Measurements from ENCODE around the gene MLF2.

Gene MLF2, protein sequence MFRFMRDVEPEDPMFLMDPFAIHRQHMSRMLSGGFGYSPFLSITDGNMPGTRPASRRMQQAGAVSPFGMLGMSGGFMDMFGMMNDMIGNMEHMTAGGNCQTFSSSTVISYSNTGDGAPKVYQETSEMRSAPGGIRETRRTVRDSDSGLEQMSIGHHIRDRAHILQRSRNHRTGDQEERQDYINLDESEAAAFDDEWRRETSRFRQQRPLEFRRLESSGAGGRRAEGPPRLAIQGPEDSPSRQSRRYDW

DNA sequence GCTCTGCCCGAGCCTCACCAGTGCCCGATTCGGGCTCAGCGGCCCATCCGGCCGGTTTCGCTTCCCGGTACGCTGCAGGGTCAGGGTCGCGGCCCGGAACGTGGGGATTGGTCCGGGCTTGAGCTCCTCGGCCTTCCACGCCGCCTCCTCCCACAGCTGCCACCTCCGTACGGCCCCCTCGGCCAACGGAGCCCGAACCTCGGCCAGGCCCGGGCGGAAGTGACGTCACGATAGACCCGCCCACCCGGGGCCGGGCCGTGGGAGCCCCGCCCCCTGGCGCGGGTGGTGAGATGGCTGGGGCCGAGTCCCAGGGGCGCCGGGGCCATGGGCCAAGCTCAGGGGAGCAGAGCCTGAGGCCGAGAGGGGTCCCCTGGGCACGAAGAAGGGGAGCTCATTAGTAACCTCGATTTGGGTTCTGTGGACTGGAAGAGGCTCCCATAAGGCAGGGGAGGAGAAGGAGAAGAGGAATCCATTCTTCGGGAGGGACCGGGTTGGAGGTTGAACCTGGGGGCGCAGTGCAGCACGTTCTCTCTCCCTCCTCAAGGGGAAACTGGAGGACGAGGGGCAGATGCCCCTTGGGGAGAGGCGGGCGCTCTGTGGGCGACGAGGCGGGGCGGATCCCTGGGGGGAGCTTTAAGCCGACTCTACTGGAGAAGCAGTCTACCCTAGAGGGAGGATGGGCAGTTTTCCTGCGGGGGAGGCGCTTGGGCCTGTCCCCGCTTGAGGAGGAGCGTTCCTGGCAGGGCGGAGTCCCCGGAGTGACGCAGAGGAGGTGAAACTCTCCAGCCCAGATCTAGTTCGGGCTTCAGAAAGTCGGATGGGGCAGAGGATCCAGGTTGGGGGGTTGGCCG is at the start of gene MLF2:
Gene MLF2, minus strand, starts transcription at position 221 of the 851 bp plus-strand sequence. CDS start 807 bp downstream, outside the sequence.
- Mint-ChIP-seq H3K27me3 (no peaks in the 10 kb centered on the region), H3K9me3 (no peaks in the 10 kb centered on the region), H3K4me1 (peaks cover 28% of the 10 kb centered on the region), H3K36me3 (peaks cover 34% of the 10 kb centered on the region), H3K4me3 (peak within 1 kb of the TSS; percentile 94), H3K27ac (peak within 1 kb of the TSS; percentile 98)
- peak; percentile 95 for ATAC-seq

DNA sequence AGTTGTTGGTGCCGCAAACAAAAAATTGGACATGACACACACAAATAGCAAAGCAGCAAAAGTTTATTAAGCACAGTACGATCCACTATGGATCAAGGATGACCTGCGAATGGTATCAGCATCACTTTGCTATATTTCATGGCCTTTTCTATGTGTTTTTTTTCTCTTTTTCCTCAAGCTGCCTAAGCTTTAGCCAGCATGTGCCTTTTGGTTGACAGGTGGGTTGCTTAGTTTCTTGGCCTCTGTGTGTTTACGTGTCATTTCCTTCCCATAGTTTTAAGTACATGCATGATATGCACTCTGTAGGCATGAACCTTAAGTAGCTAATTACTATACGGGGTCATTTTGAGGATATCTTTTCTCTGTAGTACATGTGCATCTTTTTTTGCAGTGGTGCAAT is 46.2 kb upstream of the MLF2 start:
- Mint-ChIP-seq H3K4me3 (no peak overlapping the region), H3K27me3 (peaks cover 48% of the 10 kb centered on the region), H3K36me3 (no peaks in the 10 kb centered on the region), H3K9me3 (no peaks in the 10 kb centered on the region), H3K4me1 (no peaks in the 10 kb centered on the region), H3K27ac (no peak overlapping the region)
- no peak for ATAC-seq

DNA sequence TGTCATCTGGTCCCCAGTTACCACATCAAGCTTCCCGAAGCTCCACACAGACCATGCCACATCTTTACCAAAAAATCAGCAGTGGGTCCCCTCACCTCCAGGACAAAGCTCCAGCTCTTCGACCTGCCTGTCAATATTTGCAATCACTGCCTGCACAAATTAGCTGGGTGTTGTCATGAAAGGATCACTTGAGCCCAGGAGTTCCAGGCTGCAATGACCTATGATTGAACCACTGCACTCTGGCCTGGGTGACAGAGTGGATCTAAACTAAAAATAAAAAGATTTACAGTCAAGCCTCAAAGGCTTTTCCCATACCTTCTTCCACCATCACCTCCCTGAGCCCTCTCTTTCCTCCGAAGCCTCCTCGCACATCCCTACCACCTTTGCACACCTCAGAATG is 43.6 kb upstream of the MLF2 start:
- Mint-ChIP-seq H3K9me3 (no peaks in the 10 kb centered on the region), H3K27ac (no peak overlapping the region), H3K36me3 (no peaks in the 10 kb centered on the region), H3K4me3 (no peak overlapping the region), H3K4me1 (peaks cover 21% of the 10 kb centered on the region), H3K27me3 (peaks cover 56% of the 10 kb centered on the region)
- ATAC-seq: no peak

DNA sequence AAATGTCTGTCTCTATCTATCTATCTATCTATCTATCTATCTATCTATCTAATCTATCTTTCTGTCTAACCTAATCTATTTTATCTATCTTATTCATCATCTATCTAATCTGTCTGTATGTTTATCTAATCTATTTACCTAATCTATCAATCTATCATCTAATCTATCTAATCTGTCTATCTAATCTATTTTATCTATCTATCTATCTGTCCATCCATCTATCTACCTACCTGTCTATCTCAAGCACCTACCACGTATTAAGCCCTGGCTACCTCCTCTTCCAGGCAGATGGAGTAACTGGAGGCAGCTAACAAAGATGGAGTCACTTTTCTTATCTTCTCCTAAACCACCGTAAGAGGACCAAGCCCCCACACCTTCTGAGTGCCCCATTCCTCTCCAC is 42.1 kb upstream of the MLF2 start:
- Mint-ChIP-seq H3K27ac (no peak overlapping the region), H3K27me3 (peaks cover 55% of the 10 kb centered on the region), H3K36me3 (no peaks in the 10 kb centered on the region), H3K4me3 (no peak overlapping the region), H3K9me3 (no peaks in the 10 kb centered on the region), H3K4me1 (peaks cover 21% of the 10 kb centered on the region)
- ATAC-seq: no peak

- Mint-ChIP-seq H3K27me3 (peaks cover 38% of the 10 kb centered on the region), H3K4me3 (peak overlapping the region; percentile 4), H3K4me1 (peaks cover 21% of the 10 kb centered on the region), H3K27ac (peak overlapping the region; percentile 36), H3K9me3 (no peaks in the 10 kb centered on the region), H3K36me3 (no peaks in the 10 kb centered on the region)
- peak; percentile 79 for ATAC-seq
Observed at GRCh38 chr12:6792522-6793201, 39.7 kb upstream of the MLF2 start.

DNA sequence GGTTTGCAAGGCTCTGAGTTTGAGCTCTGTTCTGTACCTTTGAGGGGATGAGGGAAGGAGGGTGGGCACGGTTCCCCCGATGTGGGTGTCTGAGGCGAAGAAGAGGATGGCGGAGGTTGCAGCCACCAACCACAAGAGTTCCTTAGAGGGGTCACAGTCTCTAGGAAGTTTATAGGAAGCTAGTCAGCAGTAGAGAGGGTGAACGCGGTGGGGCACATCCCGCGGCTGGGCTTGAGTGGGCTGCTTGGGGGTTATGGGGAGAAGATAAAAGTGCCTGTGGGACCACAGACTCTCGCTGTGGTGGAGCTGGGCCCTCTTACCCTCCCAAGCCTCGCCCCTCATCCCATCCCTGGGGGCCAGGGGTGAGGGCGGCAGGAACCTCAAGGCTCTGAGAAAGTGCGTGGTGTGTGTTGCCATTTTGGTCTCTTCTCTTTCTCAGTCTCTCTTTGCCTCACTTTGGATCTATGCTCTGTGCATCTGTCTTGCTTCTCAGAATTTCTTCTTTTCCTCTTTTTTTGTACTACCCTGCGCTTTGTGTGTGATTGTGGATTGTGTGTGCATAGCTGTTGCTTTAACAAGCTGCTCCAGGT is 39.1 kb upstream of the MLF2 start:
- peak; percentile 51 for ATAC-seq
- H3K36me3 Mint-ChIP-seq: no peaks in the 10 kb centered on the region
- H3K27me3 Mint-ChIP-seq: peaks cover 32% of the 10 kb centered on the region
- no peaks in the 10 kb centered on the region for H3K9me3 Mint-ChIP-seq
- no peak overlapping the region for H3K4me3 Mint-ChIP-seq
- peaks cover 21% of the 10 kb centered on the region for H3K4me1 Mint-ChIP-seq
- H3K27ac Mint-ChIP-seq: peak overlapping the region; percentile 36

GRCh38 chr12:6790496-6791150 is 37.7 kb upstream of the MLF2 start:
- H3K4me1 Mint-ChIP-seq: peaks cover 21% of the 10 kb centered on the region
- H3K27ac Mint-ChIP-seq: no peak overlapping the region
- no peaks in the 10 kb centered on the region for H3K36me3 Mint-ChIP-seq
- peaks cover 21% of the 10 kb centered on the region for H3K27me3 Mint-ChIP-seq
- no peak for ATAC-seq
- no peaks in the 10 kb centered on the region for H3K9me3 Mint-ChIP-seq
- H3K4me3 Mint-ChIP-seq: no peak overlapping the region

- Mint-ChIP-seq H3K36me3 (no peaks in the 10 kb centered on the region), H3K4me3 (no peak within 1 kb of the TSS), H3K9me3 (no peaks in the 10 kb centered on the region), H3K27ac (no peak within 1 kb of the TSS), H3K27me3 (peaks cover 8% of the 10 kb centered on the region), H3K4me1 (peaks cover 23% of the 10 kb centered on the region)
- ATAC-seq: no peak
Observed at GRCh38 chr12:6788972-6789924, 36.3 kb upstream of the MLF2 start, which contains the start of gene CD4. Gene CD4, plus strand, starts transcription at chr12:6789528. Its CDS starts 10,611 bp downstream, at chr12:6800139.

DNA sequence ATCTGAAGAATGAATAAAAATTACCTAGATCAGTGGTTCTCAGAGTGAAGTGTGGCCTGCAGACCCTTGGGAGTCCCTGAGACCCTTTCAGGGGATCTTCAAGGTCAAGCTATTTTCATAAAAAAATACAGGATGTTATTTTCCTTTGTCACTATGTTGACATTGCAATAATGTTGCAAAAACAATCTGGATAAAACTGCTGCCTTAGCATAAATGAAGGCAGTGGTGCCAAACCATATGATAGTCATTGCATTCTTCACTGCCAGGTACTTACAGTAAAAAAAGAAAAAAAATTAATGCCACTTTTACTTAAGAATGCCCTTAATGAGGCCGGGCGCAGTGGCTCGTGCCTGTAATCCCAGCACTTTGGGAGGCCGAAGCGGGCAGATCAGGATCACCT is 34.4 kb upstream of the MLF2 start:
- no peak overlapping the region for H3K4me3 Mint-ChIP-seq
- no peak overlapping the region for H3K27ac Mint-ChIP-seq
- peaks cover 22% of the 10 kb centered on the region for H3K4me1 Mint-ChIP-seq
- H3K36me3 Mint-ChIP-seq: no peaks in the 10 kb centered on the region
- no peak for ATAC-seq
- no peaks in the 10 kb centered on the region for H3K27me3 Mint-ChIP-seq
- no peaks in the 10 kb centered on the region for H3K9me3 Mint-ChIP-seq

GRCh38 chr12:6786416-6787094 is 33.6 kb upstream of the MLF2 start:
- H3K27me3 Mint-ChIP-seq: no peaks in the 10 kb centered on the region
- no peaks in the 10 kb centered on the region for H3K36me3 Mint-ChIP-seq
- H3K27ac Mint-ChIP-seq: no peak overlapping the region
- no peak overlapping the region for H3K4me3 Mint-ChIP-seq
- ATAC-seq: no peak
- no peaks in the 10 kb centered on the region for H3K9me3 Mint-ChIP-seq
- peaks cover 14% of the 10 kb centered on the region for H3K4me1 Mint-ChIP-seq

GRCh38 chr12:6784761-6785160 is 31.8 kb upstream of the MLF2 start:
- H3K27me3 Mint-ChIP-seq: no peaks in the 10 kb centered on the region
- H3K9me3 Mint-ChIP-seq: no peaks in the 10 kb centered on the region
- no peaks in the 10 kb centered on the region for H3K36me3 Mint-ChIP-seq
- peaks cover 21% of the 10 kb centered on the region for H3K4me1 Mint-ChIP-seq
- no peak overlapping the region for H3K27ac Mint-ChIP-seq
- no peak for ATAC-seq
- no peak overlapping the region for H3K4me3 Mint-ChIP-seq

GRCh38 chr12:6784296-6784695 is 31.4 kb upstream of the MLF2 start:
- no peak for ATAC-seq
- no peaks in the 10 kb centered on the region for H3K27me3 Mint-ChIP-seq
- H3K36me3 Mint-ChIP-seq: no peaks in the 10 kb centered on the region
- no peak overlapping the region for H3K4me3 Mint-ChIP-seq
- no peaks in the 10 kb centered on the region for H3K9me3 Mint-ChIP-seq
- H3K27ac Mint-ChIP-seq: no peak overlapping the region
- H3K4me1 Mint-ChIP-seq: peaks cover 25% of the 10 kb centered on the region

- no peak overlapping the region for H3K27ac Mint-ChIP-seq
- H3K4me1 Mint-ChIP-seq: peaks cover 30% of the 10 kb centered on the region
Observed at GRCh38 chr12:6783828-6784227, 30.9 kb upstream of the MLF2 start.

More at GRCh38 chr12:6783828-6784227, 30.9 kb upstream of the MLF2 start:
- ATAC-seq: no peak
- Mint-ChIP-seq H3K9me3 (no peaks in the 10 kb centered on the region), H3K36me3 (no peaks in the 10 kb centered on the region), H3K27me3 (peaks cover 1% of the 10 kb centered on the region), H3K4me3 (no peak overlapping the region)
